Measurements from ENCODE around the gene FLRT1. TPM values are rescaled to one million over a fixed set of nuclear protein-coding genes. Genes with fewer than 3 reads are reported as not detected.

Gene FLRT1
- total and polyA plus RNA-seq, 2 of the 13 experiments (the other 11 are each of a cell fraction or from before 2014, with no cell fraction given) = 0.02 to 0.08 TPM

DNA sequence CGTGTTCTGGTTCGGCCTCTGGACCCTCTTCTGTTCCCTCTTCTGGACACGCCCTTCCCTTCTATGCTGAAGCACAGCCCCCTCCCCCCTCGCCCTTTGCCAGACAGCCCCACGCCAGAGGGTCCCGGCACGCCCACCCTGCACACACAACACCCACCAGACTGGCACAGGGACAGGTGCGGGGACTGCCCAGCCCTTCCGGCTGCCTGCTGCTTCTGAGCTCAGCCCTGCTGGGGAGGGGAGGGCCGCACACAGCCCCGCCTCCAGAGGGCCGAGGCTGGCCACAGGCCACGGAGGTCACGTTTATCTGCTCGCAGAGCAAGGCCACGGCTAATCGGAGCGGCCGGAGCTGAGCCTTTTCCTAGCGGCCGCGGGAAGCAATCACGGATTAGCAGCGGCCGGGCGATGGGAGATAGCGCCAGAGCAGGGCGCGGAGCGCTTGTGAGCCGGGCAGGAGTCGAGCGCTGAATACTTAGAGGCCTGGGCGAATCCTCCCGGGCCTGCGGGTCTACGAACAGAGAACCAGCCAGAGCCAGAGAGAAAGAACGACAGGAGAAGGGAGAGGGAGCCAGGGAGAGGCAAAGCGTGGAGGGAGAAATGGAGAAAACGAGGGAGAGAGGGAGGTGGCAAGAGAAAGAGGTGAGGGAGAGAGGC lies 28.0 kb upstream of the FLRT1 start (continued):
- TF ChIP-seq, protein P1, sequence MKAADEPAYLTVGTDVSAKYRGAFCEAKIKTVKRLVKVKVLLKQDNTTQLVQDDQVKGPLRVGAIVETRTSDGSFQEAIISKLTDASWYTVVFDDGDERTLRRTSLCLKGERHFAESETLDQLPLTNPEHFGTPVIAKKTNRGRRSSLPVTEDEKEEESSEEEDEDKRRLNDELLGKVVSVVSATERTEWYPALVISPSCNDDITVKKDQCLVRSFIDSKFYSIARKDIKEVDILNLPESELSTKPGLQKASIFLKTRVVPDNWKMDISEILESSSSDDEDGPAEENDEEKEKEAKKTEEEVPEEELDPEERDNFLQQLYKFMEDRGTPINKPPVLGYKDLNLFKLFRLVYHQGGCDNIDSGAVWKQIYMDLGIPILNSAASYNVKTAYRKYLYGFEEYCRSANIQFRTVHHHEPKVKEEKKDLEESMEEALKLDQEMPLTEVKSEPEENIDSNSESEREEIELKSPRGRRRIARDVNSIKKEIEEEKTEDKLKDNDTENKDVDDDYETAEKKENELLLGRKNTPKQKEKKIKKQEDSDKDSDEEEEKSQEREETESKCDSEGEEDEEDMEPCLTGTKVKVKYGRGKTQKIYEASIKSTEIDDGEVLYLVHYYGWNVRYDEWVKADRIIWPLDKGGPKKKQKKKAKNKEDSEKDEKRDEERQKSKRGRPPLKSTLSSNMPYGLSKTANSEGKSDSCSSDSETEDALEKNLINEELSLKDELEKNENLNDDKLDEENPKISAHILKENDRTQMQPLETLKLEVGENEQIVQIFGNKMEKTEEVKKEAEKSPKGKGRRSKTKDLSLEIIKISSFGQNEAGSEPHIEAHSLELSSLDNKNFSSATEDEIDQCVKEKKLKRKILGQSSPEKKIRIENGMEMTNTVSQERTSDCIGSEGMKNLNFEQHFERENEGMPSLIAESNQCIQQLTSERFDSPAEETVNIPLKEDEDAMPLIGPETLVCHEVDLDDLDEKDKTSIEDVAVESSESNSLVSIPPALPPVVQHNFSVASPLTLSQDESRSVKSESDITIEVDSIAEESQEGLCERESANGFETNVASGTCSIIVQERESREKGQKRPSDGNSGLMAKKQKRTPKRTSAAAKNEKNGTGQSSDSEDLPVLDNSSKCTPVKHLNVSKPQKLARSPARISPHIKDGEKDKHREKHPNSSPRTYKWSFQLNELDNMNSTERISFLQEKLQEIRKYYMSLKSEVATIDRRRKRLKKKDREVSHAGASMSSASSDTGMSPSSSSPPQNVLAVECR (CRISPR knock-in tag; IDR thresholded peaks at IDR 0.05; ENCODE audit: borderline replicate concordance) = peak; percentile 68
- TF ChIP-seq, protein P2, sequence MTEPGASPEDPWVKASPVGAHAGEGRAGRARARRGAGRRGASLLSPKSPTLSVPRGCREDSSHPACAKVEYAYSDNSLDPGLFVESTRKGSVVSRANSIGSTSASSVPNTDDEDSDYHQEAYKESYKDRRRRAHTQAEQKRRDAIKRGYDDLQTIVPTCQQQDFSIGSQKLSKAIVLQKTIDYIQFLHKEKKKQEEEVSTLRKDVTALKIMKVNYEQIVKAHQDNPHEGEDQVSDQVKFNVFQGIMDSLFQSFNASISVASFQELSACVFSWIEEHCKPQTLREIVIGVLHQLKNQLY (CRISPR knock-in tag; IDR thresholded peaks at IDR 0.05) = peak; percentile 58; the same call in 1 of the 2 replicates
- TF ChIP-seq HOXD1 (CRISPR knock-in tag; IDR thresholded peaks at IDR 0.05) (0 out of 2 replicates have a peak, but pooled peaks have one; percentile 43), ZNF337 (CRISPR knock-in tag; IDR thresholded peaks at IDR 0.05; ENCODE audit: borderline replicate concordance, low read depth) (no peak), IKZF1 (IDR thresholded peaks at IDR 0.05) (no peak), JARID2 (CRISPR knock-in tag; IDR thresholded peaks at IDR 0.05; ENCODE audit: insufficient replicate concordance) (no peak), ZFP41 (CRISPR knock-in tag; IDR thresholded peaks at IDR 0.05; ENCODE audit: borderline replicate concordance) (no peak), ATM (IDR thresholded peaks at IDR 0.05; ENCODE audit: borderline replicate concordance) (no peak), RBM39 (IDR thresholded peaks at IDR 0.05; ENCODE audit: low read depth, low read length, poor library complexity, severe bottlenecking) (peak; percentile 23), FOSL2 (CRISPR knock-in tag; IDR thresholded peaks at IDR 0.05) (peak; percentile 28; the same call in 1 of the 2 replicates), ZNF792 (CRISPR knock-in tag; IDR thresholded peaks at IDR 0.05) (peak; percentile 76; the same call in 1 of the 2 replicates), EEA1 (CRISPR knock-in tag; IDR thresholded peaks at IDR 0.05; ENCODE audit: borderline replicate concordance) (no peak), ZNF274 (CRISPR knock-in tag; IDR thresholded peaks at IDR 0.05) (0 out of 2 replicates have a peak, but pooled peaks have one; percentile 23), SMAD3 (CRISPR knock-in tag; IDR thresholded peaks at IDR 0.05) (0 out of 2 replicates have a peak, but pooled peaks have one; percentile 32), DNMT1 (CRISPR knock-in tag; IDR thresholded peaks at IDR 0.05) (0 out of 2 replicates have a peak, but pooled peaks have one; percentile 71), ZSCAN30 (CRISPR knock-in tag; IDR thresholded peaks at IDR 0.05) (no peak), ZFP1 (CRISPR knock-in tag; IDR thresholded peaks at IDR 0.05) (0 out of 2 replicates have a peak, but pooled peaks have one; percentile 34), ZNF644 (CRISPR knock-in tag; IDR thresholded peaks at IDR 0.05; ENCODE audit: low read depth) (no peak)
- TF ChIP-seq, protein P3, sequence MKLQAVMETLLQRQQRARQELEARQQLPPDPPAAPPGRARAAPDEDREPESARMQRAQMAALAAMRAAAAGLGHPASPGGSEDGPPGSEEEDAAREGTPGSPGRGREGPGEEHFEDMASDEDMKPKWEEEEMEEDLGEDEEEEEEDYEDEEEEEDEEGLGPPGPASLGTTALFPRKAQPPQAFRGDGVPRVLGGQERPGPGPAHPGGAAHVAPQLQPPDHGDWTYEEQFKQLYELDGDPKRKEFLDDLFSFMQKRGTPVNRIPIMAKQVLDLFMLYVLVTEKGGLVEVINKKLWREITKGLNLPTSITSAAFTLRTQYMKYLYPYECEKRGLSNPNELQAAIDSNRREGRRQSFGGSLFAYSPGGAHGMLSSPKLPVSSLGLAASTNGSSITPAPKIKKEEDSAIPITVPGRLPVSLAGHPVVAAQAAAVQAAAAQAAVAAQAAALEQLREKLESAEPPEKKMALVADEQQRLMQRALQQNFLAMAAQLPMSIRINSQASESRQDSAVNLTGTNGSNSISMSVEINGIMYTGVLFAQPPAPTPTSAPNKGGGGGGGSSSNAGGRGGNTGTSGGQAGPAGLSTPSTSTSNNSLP (IDR thresholded peaks at IDR 0.05; ENCODE audit: low read depth, low read length) = no peak
- TF ChIP-seq, protein P4, sequence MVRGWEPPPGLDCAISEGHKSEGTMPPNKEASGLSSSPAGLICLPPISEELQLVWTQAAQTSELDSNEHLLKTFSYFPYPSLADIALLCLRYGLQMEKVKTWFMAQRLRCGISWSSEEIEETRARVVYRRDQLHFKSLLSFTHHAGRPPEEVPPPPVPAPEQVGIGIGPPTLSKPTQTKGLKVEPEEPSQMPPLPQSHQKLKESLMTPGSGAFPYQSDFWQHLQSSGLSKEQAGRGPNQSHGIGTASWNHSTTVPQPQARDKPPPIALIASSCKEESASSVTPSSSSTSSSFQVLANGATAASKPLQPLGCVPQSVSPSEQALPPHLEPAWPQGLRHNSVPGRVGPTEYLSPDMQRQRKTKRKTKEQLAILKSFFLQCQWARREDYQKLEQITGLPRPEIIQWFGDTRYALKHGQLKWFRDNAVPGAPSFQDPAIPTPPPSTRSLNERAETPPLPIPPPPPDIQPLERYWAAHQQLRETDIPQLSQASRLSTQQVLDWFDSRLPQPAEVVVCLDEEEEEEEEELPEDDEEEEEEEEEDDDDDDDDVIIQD (CRISPR knock-in tag; IDR thresholded peaks at IDR 0.05; ENCODE audit: low read depth) = no peak
- TF ChIP-seq, protein P5, sequence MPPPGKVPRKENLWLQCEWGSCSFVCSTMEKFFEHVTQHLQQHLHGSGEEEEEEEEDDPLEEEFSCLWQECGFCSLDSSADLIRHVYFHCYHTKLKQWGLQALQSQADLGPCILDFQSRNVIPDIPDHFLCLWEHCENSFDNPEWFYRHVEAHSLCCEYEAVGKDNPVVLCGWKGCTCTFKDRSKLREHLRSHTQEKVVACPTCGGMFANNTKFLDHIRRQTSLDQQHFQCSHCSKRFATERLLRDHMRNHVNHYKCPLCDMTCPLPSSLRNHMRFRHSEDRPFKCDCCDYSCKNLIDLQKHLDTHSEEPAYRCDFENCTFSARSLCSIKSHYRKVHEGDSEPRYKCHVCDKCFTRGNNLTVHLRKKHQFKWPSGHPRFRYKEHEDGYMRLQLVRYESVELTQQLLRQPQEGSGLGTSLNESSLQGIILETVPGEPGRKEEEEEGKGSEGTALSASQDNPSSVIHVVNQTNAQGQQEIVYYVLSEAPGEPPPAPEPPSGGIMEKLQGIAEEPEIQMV (CRISPR knock-in tag; IDR thresholded peaks at IDR 0.05; ENCODE audit: low read depth) = no peak
